HG02840 (cell line): ENCODE results near the gene GSN.

Experiments
- ATAC-seq: cut with Tn5 transposase; IDR thresholded peaks from one replicate; pipeline ENCODE4 v1.9.1; 2021; ENCODE audit warnings: mild to moderate bottlenecking, moderate library complexity, moderate number of reproducible peaks; ENCODE audit not compliant: unreplicated experiment, low FRiP score

The GSN gene

GRCh38 chr9:121317737-121318630 lies 50.0 kb downstream of the GSN start:
- no peak for ATAC-seq

GRCh38 chr9:121318631-121319382 lies 50.8 kb downstream of the GSN start:
- no peak for ATAC-seq

GRCh38 chr9:121319383-121319780 lies 51.4 kb downstream of the GSN start:
- no peak for ATAC-seq

DNA sequence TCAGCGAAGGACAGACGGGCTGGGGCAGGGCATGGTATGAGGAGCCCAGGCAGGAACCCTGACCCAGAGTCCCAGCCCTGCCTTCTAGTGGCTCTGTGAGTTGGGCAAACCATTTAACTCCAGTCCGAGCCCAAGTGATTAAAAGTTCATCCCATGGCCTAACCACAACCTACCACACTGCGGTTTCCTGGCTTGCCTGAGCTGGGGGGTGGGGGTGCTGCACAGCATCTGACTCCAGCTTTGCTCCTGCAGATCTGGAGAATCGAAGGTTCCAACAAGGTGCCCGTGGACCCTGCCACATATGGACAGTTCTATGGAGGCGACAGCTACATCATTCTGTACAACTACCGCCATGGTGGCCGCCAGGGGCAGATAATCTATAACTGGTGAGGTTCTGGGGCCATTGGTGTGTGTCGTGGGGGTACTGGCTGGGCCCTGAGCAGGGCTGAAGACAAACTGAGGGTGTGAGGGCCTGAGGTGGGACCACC lies 53.1 kb downstream of the GSN start:
- no peak for ATAC-seq

- ATAC-seq, result no peak
Observed at GRCh38 chr9:121322037-121322736, 54.2 kb downstream of the GSN start.

DNA sequence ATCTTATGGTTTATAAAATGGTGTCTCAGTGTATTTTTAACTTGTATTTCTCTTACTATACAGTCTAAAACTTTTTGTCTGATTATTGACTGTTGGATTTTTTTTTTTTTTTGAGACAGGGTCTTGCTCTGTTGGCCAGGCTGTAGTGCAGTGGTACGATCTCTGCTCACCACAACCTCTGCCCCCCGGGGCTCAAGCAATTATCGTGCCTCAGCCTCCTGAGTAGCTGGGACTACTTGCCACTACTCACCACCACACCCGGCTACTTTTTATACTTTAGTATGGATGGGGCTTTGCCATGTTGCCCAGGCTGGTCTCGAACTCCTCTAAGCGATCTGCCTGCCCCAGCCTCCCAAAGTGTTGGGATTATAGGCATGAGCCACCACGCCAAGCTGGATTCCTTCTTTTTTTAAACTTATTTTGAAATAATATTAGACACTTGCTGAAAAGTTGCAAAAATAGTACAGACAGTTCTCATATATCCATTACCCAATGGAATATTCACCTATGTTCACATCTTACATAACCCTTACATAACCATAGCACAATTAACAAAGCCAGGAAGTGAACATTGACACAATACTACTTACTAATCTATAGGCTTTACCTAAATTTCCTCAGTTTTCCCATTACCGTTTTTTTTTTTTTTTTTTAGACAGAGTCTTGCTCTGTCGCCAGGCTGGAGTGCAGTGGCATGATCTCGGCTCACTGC lies 54.9 kb downstream of the GSN start:
- no peak for ATAC-seq

DNA sequence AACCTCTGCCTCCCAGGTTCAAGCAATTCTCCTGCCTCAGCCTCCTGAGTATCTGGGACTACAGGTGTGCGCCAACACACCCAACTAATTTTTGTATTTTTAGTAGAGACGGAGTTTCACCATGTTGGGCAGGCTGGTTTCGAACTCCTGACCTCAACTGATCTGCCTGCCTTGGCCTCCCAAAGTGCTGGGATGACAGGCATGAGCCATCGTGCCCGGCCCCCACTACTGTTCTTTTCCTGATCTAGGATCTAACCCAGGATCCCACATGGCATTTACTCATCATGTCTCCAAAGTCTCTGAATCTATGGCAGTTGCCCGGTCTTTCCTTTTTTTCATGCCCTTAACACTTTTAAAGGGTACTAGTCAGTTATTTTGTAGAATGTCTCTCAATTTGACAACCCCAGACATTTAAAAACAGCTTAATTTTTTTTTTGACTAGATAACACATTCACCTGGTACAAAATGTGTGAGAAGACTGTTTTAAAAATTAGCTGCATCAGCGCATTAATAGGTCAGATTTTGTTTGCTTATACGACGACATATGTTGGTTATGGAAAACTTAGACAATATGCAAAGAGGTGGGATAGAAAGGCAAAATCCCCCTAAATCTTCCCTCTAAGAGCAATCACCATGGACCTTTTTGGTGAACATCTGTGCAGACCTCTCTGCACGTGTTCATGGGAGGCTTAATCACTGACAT lies 55.6 kb downstream of the GSN start:
- no peak for ATAC-seq

GRCh38 chr9:121324316-121324715 lies 56.4 kb downstream of the GSN start:
- ATAC-seq, result no peak

DNA sequence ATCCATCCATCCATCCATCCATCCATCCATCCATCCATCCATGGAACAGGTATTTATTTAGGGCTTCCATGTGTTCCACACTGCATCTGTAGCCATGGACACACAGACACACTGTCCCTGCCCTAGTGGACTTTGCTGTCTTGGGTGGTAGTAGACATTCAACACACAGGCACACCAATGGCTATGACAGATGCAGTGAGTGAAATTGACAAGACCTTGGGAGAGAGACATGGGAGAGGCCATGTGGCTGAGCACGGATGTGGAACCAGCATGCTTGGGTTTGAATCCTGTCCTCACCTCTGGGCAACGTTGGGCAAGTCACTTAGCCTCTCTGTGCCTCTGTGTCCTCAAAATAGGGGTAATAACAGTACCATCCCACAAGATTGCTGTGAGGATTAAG lies 56.8 kb downstream of the GSN start:
- ATAC-seq, result no peak

DNA sequence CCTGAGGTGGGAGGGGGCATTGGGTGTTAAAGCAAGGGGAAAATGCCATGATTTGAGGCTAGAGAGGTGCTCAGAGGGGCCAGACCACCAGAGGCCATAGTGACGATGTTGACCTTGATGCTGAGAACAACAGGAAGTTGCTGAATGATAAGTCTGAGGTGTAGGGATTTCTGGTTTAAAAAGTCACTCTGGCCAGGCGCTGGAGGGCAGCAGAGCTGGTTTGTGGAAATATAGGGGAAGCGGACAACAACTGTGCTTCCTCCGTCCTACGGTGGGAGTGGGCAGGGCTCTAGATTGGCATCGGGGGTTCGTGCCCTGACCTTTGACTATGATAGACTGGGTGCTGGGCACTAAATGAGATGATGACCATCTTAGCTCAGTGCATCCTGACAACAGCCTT lies 57.4 kb downstream of the GSN start:
- no peak for ATAC-seq

DNA sequence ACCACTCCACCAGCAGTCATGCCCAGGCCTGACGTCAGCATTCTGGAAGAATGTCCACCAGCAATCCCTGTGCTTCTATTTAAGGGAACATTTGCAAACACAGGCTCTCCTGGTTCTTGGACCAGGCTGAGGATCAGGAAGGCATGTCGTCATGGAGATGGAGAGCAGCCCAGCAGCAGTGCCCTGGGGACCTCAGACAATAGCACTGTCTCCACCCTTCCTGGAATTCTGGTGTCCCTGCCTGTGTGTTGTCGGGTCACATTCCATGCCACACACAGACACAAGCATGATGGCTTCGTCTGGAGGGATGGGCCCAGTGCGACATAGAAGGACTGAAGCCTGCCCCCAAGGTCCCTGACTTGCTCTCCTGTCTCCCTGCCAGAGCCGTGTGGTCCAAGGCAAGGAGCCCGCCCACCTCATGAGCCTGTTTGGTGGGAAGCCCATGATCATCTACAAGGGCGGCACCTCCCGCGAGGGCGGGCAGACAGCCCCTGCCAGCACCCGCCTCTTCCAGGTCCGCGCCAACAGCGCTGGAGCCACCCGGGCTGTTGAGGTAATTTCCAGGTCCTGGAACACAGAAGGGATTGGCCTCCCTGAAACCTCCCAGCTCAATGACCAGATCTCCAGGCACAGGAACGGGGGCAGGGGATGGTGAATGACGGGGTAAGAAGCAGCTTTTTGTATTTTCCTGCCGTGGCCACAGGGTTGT lies 58.3 kb downstream of the GSN start:
- no peak for ATAC-seq

DNA sequence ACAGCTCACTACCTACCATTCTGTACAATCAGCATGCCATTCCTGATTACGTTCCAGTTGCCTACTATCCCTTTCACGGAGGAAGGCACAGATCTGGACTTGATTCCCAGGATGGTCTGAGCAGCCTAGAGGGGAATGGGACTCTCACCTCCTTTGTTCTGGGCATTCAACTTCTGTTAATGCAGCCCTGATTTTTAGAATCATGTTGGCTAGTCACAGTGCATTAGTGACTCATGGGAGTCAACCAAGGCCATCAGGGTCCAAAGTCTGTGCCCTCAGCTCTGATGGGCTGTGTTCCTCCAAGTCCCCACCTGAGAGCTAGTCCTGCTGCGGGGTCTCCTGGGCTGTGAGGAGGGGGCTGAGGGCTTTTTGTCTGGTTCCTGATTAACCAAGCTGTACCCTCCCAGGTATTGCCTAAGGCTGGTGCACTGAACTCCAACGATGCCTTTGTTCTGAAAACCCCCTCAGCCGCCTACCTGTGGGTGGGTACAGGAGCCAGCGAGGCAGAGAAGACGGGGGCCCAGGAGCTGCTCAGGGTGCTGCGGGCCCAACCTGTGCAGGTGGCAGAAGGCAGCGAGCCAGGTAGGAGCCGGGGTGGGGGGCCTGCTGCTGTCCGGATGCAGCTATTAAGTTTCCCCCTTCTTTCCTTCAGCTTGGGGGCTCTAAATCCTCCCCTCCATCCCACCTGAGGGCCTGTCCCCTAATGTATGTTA lies 59.1 kb downstream of the GSN start:
- ATAC-seq, result no peak

DNA sequence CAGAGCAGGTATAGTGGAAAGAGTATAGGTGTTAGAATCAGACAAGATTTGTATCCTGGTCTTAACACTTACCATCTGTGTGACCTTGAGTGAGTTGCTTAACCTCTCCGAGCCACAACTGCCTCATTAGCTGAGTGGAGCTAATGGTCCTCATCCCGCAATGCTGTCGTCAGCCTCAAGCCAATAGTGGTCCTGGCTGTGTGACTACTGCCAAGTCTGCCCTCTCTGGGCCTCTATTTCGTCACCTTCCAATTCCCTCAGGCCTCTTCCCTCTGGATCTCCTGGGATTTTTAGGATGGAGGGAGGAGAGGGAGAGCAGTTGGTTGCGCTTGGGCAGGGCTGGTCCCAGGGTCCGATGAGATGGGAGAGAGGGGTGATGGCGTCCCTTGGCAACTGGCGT lies 60.5 kb downstream of the GSN start:
- ATAC-seq, result no peak

- no peak for ATAC-seq
Observed at GRCh38 chr9:121328876-121329681, 61.1 kb downstream of the GSN start.

GRCh38 chr9:121331549-121331948 lies 63.6 kb downstream of the GSN start:
- no peak for ATAC-seq

GRCh38 chr9:121331992-121332685 lies 64.2 kb downstream of the GSN start:
- no peak for ATAC-seq
